ENCODE data around the gene PSEN1.
A peak's percentile ranks its signal among the peaks of the same experiment; 100 is the strongest.

Gene PSEN1

DNA sequence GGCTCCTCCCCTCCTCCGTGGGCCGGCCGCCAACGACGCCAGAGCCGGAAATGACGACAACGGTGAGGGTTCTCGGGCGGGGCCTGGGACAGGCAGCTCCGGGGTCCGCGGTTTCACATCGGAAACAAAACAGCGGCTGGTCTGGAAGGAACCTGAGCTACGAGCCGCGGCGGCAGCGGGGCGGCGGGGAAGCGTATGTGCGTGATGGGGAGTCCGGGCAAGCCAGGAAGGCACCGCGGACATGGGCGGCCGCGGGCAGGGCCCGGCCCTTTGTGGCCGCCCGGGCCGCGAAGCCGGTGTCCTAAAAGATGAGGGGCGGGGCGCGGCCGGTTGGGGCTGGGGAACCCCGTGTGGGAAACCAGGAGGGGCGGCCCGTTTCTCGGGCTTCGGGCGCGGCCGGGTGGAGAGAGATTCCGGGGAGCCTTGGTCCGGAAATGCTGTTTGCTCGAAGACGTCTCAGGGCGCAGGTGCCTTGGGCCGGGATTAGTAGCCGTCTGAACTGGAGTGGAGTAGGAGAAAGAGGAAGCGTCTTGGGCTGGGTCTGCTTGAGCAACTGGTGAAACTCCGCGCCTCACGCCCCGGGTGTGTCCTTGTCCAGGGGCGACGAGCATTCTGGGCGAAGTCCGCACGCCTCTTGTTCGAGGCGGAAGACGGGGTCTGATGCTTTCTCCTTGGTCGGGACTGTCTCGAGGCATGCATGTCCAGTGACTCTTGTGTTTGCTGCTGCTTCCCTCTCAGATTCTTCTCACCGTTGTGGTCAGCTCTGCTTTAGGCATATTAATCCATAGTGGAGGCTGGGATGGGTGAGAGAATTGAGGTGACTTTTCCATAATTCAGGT, at the start of gene PSEN1:
Gene PSEN1, plus strand, starts transcription at position 121 of the 839 bp plus-strand sequence. CDS start 11,513 bp downstream, outside the sequence.
- H3K4me1 Mint-ChIP-seq, result peaks cover 34% of the 10 kb centered on the region
- H3K36me3 Mint-ChIP-seq (ENCODE audit: low read depth), result peaks cover 7% of the 10 kb centered on the region
- H3K9me3 Mint-ChIP-seq, result peaks cover 15% of the 10 kb centered on the region
- peak; percentile 100 for DNase-seq
- H3K27ac Mint-ChIP-seq, result peak within 1 kb of the TSS; percentile 87
- no peaks in the 10 kb centered on the region for H3K27me3 Mint-ChIP-seq
- ATAC-seq, result peak; percentile 98
- H3K4me3 Mint-ChIP-seq, result peak within 1 kb of the TSS; percentile 84

DNA sequence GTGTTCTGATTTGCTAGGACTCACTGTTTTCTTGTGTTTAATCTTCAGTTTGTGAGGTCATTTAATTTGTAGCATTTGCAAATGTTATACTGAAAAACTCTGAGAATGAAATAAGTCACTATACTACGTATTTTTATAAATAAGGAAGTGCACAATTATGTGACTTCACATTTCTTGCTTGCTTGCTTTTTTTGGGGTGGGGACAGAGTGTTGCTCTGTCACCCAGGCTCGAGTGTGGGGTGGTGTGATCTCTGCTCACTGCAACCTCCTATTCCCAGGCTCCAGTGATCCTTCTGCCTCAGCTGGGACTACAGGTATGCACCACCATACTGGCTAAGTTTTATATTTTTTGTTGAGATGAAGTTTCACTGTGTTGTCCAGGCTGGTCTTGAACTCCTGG, 45.3 kb upstream of the PSEN1 start:
- ATAC-seq (no peak), DNase-seq (no peak)
- H3K36me3 Mint-ChIP-seq (ENCODE audit: low read depth), result peaks cover 49% of the 10 kb centered on the region
- H3K4me3 Mint-ChIP-seq, result no peak overlapping the region
- H3K9me3 Mint-ChIP-seq, result no peaks in the 10 kb centered on the region
- H3K27ac Mint-ChIP-seq, result no peak overlapping the region
- peaks cover 5% of the 10 kb centered on the region for H3K4me1 Mint-ChIP-seq
- H3K27me3 Mint-ChIP-seq, result no peaks in the 10 kb centered on the region

DNA sequence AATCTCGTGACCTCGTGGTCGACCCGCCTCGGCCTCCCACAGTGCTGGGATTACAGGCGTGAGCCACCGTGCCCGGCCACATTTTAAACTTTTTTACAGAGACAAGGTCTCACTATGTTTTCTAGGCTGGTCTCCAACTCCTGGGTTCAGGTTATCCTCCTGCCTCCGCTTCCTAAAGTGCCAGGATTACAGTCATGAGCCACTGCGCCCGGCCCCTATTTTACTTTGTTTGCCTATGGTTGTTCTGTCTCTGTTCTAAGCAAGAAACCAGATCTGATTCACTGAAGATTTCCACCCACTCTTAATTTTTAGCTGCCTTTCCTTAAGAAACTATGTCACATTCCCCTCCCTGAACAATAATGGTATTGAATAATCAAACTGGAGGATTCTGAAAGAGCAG, 38.9 kb upstream of the PSEN1 start:
- Mint-ChIP-seq H3K27ac (no peak overlapping the region), H3K36me3 (ENCODE audit: low read depth) (peaks cover 34% of the 10 kb centered on the region), H3K4me3 (no peak overlapping the region), H3K9me3 (no peaks in the 10 kb centered on the region), H3K27me3 (no peaks in the 10 kb centered on the region), H3K4me1 (no peaks in the 10 kb centered on the region)
- ATAC-seq, result no peak
- no peak for DNase-seq

DNA sequence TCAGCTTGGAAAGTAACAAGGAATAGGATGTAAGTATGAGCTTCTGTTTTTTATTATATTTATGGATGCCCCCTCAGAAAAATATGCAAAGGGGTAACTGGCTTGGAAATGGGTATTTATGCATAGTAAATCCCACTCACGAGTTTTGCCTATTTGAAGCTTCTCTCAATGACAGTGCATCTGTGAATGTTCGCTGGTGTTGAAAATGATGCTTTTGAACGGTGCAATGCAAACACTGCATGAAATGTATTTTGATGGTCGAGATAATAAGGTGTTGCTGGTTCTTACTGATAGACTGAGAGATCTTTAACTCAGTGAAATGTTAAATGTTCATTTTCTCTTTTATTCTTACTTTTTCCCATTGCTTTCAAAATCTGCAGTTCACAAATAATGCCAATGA, 36.0 kb upstream of the PSEN1 start:
- Mint-ChIP-seq H3K27me3 (no peaks in the 10 kb centered on the region), H3K27ac (no peak overlapping the region), H3K4me1 (no peaks in the 10 kb centered on the region), H3K4me3 (no peak overlapping the region), H3K36me3 (ENCODE audit: low read depth) (peaks cover 36% of the 10 kb centered on the region), H3K9me3 (no peaks in the 10 kb centered on the region)
- DNase-seq, result no peak
- no peak for ATAC-seq

DNA sequence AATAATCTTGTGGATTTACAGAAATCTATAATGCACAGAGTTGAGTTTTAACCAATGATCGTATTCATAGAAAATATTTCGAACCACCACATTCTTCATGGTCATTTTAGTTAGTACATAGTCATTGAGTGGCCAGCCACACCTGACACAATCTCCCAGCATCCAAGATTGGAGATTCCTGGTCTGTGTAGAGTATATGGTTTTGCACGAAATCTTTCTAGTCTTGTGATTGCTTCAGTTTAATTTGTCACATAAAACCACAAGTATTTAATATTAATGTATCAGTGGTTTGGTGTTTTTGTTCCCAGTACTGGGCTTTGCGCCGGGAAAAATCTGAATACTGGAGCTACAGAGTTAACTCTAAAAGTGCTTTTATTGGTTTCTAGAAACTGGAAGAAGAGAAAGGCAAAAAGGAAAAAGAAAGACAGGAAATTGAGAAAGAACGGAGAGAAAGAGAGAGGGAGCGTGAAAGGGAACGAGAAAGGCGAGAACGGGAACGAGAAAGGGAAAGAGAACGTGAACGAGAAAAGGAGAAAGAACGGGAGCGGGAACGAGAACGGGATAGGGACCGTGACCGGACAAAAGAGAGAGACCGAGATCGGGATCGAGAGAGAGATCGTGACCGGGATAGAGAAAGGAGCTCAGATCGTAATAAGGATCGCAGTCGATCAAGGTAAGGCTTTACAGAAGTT, 33.4 kb upstream of the PSEN1 start:
- Mint-ChIP-seq H3K4me3 (no peak overlapping the region), H3K9me3 (no peaks in the 10 kb centered on the region), H3K27me3 (no peaks in the 10 kb centered on the region), H3K36me3 (ENCODE audit: low read depth) (peaks cover 44% of the 10 kb centered on the region), H3K4me1 (no peaks in the 10 kb centered on the region), H3K27ac (peak overlapping the region; percentile 0)
- ATAC-seq, result no peak
- DNase-seq, result no peak

DNA sequence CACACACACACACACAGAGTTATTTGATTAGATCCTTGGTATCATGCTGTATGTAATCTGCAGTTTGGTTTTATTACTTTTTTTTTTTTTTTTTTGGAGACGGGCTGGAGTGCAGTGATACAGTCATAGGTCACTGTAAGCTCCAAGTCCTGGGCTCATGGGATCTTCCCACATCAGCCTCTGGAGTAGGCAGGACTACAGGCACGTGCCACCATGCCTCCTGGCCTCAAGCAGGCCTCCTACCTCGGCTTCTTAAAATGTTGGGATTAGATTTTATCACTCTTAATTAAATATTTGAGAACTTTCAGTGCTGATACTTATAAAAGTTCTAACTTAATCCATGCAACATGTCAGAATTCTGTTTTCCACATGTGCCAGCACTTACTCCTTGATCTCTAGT, 31.3 kb upstream of the PSEN1 start:
- H3K27ac Mint-ChIP-seq, result no peak overlapping the region

DNA sequence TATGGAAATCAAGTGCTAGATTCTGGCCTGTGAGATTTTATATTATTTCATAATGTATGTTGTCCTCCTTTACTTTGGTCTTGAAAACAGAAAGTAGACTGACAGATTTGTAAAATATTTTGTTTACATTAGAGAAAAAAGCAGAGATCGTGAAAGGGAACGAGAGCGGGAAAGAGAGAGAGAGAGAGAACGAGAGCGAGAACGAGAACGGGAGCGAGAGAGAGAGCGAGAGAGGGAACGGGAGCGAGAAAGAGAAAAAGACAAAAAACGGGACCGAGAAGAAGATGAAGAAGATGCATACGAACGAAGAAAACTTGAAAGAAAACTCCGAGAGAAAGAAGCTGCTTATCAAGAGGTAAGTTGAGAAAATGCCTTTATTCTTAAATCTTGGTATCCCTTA, 30.6 kb upstream of the PSEN1 start:
- Mint-ChIP-seq H3K9me3 (no peaks in the 10 kb centered on the region), H3K4me3 (no peak overlapping the region), H3K36me3 (ENCODE audit: low read depth) (peaks cover 48% of the 10 kb centered on the region), H3K27ac (peak overlapping the region; percentile 19), H3K4me1 (no peaks in the 10 kb centered on the region), H3K27me3 (no peaks in the 10 kb centered on the region)
- no peak for ATAC-seq
- DNase-seq, result no peak

More for the DNA sequence above, 31.3 kb upstream of the PSEN1 start:
- ATAC-seq (no peak), DNase-seq (no peak)
- Mint-ChIP-seq H3K4me3 (no peak overlapping the region), H3K36me3 (ENCODE audit: low read depth) (peaks cover 49% of the 10 kb centered on the region), H3K27me3 (no peaks in the 10 kb centered on the region), H3K9me3 (no peaks in the 10 kb centered on the region), H3K4me1 (no peaks in the 10 kb centered on the region)

DNA sequence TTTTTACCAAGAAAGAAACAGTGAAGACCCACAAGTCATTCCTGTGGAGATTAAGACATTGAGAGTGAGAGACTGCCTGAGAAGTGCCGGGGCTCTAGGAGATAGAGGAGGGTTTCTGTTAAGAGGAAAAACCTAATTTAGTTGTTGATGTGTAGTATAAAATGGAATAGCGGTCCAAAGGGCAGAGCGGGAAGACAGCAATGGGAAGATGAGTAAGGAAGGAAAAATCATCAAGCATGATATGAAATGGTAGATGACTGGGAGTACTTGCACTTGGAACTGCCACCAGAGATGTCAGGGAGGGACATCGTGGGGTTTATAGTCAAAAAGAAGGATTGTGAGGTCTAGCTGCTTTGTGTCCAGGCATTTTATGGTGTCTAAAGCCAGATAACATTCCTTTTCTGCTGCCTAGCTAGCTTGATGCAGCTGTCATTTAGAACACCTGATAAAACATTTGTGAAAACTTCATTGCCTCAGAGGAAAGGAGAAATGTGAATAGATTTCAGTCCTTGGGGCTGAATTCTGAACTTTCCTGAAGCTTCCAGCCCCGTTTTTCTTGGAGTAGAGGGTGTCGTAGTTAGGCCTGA, 20.1 kb upstream of the PSEN1 start:
- H3K4me1 Mint-ChIP-seq, result peaks cover 4% of the 10 kb centered on the region
- H3K9me3 Mint-ChIP-seq, result no peaks in the 10 kb centered on the region
- DNase-seq (no peak), ATAC-seq (no peak)
- peaks cover 67% of the 10 kb centered on the region for H3K36me3 Mint-ChIP-seq (ENCODE audit: low read depth)
- H3K27ac Mint-ChIP-seq, result peak overlapping the region; percentile 36
- no peak overlapping the region for H3K4me3 Mint-ChIP-seq
- no peaks in the 10 kb centered on the region for H3K27me3 Mint-ChIP-seq

DNA sequence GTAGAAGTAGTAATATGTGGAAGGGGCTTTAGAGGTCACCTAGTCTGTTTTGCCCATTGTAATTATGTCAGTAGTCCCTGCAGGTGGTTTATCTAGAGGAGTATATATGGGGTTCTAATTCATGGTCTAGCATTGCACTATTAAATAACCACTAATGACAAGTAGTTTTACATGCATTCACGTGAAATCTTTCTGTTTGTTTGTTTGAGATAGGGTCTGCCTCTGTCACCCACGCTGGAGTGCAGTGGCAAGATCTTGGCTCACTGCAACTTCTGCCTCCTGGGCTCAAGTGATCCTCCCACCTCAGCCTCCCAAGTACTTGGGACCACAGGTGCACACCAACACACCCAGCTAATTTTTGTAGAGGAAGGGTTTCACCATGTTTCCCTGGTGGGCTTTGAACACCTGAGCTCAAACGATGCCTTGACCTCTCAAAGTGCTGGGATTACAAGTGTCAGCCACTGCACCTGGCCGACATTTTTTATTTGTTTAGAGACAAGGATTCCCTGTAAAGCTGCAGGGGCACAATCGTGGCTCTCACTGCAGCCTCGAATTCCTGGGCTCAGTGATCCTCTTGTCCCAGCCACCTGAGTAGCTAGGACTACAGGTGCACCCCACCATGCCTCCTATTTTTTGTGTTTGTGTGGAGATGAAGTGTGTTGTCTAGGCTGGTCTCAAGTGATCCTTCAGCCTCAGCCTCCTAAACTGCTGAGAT, 12.0 kb upstream of the PSEN1 start:
- DNase-seq, result no peak
- no peaks in the 10 kb centered on the region for H3K27me3 Mint-ChIP-seq
- no peaks in the 10 kb centered on the region for H3K9me3 Mint-ChIP-seq
- H3K36me3 Mint-ChIP-seq (ENCODE audit: low read depth), result peaks cover 50% of the 10 kb centered on the region
- H3K4me1 Mint-ChIP-seq, result no peaks in the 10 kb centered on the region
- H3K4me3 Mint-ChIP-seq, result no peak overlapping the region
- no peak for ATAC-seq
- no peak overlapping the region for H3K27ac Mint-ChIP-seq

DNA sequence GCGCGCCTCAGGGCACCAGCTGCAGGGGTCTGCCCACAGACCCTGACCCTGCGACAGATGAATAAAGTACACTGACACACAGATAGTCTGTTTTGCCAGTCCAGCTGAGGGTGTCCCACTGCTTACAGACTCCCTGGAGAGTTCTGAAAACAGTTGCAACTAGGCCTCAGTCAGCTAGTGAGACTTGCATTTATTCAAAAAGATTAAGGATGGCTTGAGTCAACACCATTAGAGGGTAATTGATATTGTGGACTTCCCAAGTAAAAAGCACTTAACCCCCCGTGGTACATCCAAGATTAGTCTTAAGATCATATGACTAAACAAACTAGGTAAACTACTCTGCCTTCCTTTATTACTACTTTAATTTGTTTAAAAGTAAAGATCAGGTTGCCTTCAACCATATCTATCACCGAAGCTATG, 11.1 kb upstream of the PSEN1 start:
- no peaks in the 10 kb centered on the region for H3K9me3 Mint-ChIP-seq
- DNase-seq (no peak), ATAC-seq (no peak)
- H3K4me1 Mint-ChIP-seq, result no peaks in the 10 kb centered on the region
- H3K36me3 Mint-ChIP-seq (ENCODE audit: low read depth), result peaks cover 41% of the 10 kb centered on the region
- H3K27me3 Mint-ChIP-seq, result no peaks in the 10 kb centered on the region
- no peak overlapping the region for H3K27ac Mint-ChIP-seq
- no peak overlapping the region for H3K4me3 Mint-ChIP-seq

DNA sequence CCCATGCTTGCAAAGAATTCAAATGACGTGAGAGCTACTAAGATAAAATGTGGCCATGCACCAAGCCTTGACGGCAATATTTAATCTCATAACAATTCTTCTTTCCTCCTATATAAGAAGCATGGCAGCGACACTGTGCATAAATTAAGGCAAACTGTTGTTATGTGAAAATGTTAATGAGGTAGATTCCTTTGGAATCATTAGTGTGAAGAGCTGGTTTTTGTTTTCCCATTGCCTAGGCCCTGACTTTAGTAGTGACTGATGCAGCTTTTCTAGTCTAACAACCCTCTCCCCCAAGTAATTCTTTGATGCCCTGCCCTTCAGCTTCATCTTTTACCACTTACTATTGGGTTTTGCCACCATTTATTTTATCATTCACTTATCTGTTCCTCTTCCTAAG, 10.6 kb upstream of the PSEN1 start:
- H3K27ac Mint-ChIP-seq, result no peak overlapping the region
- no peaks in the 10 kb centered on the region for H3K9me3 Mint-ChIP-seq
- H3K36me3 Mint-ChIP-seq (ENCODE audit: low read depth), result peaks cover 38% of the 10 kb centered on the region
- H3K4me1 Mint-ChIP-seq, result no peaks in the 10 kb centered on the region
- DNase-seq (no peak), ATAC-seq (no peak)
- no peaks in the 10 kb centered on the region for H3K27me3 Mint-ChIP-seq
- H3K4me3 Mint-ChIP-seq, result no peak overlapping the region

DNA sequence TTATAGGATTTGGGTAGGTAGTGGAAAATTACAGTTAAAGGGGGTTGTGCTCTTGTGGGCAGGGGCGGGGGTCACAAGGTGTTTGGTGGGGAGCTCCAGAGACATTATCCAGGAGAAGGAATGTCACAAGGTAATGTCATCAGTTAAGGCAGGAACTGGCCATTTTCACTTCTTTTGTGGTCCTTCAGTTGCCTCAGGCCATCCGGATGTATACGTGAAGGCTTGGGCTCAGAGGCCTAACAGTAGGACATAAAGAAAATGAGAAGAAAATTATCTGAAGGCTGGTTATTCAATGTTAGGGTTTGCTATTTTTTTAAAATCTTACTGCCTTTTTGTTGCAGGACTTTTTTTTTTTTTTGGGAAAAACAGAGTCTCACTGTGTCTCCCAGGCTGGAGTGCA, 2.5 kb upstream of the PSEN1 start:
- ATAC-seq (no peak), DNase-seq (no peak)
- H3K36me3 Mint-ChIP-seq (ENCODE audit: low read depth), result peaks cover 5% of the 10 kb centered on the region
- peaks cover 15% of the 10 kb centered on the region for H3K9me3 Mint-ChIP-seq
- no peak overlapping the region for H3K4me3 Mint-ChIP-seq
- peaks cover 21% of the 10 kb centered on the region for H3K4me1 Mint-ChIP-seq
- H3K27ac Mint-ChIP-seq, result no peak overlapping the region
- no peaks in the 10 kb centered on the region for H3K27me3 Mint-ChIP-seq

DNA sequence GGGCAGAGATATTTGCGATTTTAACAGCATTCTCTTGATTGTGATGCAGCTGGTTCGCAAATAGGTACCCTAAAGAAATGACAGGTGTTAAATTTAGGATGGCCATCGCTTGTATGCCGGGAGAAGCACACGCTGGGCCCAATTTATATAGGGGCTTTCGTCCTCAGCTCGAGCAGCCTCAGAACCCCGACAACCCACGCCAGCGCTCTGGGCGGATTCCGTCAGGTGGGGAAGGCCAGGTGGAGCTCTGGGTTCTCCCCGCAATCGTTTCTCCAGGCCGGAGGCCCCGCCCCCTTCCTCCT, 271 bp upstream of the PSEN1 start:
- ATAC-seq (no peak), DNase-seq (no peak)
- no peaks in the 10 kb centered on the region for H3K27me3 Mint-ChIP-seq
- H3K4me3 Mint-ChIP-seq, result peak overlapping the region; percentile 84
- H3K27ac Mint-ChIP-seq, result peak overlapping the region; percentile 87
- peaks cover 6% of the 10 kb centered on the region for H3K36me3 Mint-ChIP-seq (ENCODE audit: low read depth)
- peaks cover 30% of the 10 kb centered on the region for H3K4me1 Mint-ChIP-seq
- peaks cover 15% of the 10 kb centered on the region for H3K9me3 Mint-ChIP-seq

DNA sequence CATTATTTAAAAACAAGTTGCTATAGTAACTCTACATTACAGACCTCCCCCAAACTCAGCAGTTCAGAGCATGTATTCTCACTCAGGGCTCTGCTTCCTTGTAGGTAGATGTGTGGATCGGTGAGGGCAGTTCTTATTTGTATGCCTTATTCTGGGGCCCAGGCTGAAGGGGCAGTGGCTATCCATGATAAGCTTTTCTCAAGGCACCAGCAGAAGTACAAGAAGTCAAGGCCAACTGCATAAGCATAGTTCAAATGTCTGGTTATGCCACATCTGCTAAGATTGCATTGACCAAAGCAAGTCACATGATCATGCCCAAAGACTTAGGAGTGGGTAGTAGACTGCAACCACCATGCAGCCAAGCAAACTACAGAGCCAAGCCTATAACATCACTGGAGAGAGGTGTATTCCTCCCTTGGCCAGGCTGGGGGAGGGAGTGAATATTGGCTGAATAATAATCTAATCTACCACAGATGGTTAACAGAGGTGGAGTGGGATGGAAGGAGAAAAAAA, 4.6 kb downstream of the PSEN1 start:
- H3K36me3 Mint-ChIP-seq (ENCODE audit: low read depth), result peaks cover 2% of the 10 kb centered on the region
- no peak overlapping the region for H3K27ac Mint-ChIP-seq
- no peaks in the 10 kb centered on the region for H3K9me3 Mint-ChIP-seq
- H3K4me1 Mint-ChIP-seq, result peaks cover 47% of the 10 kb centered on the region
- no peak overlapping the region for H3K4me3 Mint-ChIP-seq
- ATAC-seq, result no peak
- DNase-seq, result no peak
- H3K27me3 Mint-ChIP-seq, result no peaks in the 10 kb centered on the region

All from activated naive CD8-positive, alpha-beta T cell treated with anti-CD3 and anti-CD28 coated beads, Interleukin-2, amount 50 U/mL, for 24 hours (primary cell).